Measurements from ENCODE around the gene UBA1.
A peak's percentile ranks its signal among the peaks of the same experiment; 100 is the strongest.

The UBA1 gene

DNA sequence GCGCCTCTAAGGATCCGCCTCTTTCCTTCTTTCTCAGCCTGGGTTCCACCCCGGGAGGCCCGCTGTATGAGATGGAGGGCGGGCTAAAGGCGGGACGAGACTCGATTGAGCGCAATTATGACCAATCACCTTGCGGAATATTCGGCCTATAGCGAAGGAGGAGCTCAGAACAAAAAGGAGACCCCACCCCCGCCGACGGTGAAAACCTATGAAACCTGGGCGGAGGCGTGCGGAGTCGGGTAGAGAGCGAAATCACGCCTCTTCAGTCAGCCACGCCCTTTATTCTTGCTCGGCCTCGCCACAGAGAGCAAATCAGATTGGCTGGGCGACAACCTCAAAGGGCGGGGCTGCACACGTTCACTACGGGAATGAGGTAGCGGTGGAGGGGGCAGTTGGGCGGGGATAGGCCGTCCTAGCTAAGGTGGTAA is 24.2 kb downstream of the UBA1 start:
- Histone ChIP-seq H3K4me3 (peak overlapping the region; percentile 78), H3K27ac (peak overlapping the region; percentile 93 to 94)
- peak; percentile 99 for DNase-seq (ENCODE audit: low spot score)
- TF ChIP-seq, protein P1, sequence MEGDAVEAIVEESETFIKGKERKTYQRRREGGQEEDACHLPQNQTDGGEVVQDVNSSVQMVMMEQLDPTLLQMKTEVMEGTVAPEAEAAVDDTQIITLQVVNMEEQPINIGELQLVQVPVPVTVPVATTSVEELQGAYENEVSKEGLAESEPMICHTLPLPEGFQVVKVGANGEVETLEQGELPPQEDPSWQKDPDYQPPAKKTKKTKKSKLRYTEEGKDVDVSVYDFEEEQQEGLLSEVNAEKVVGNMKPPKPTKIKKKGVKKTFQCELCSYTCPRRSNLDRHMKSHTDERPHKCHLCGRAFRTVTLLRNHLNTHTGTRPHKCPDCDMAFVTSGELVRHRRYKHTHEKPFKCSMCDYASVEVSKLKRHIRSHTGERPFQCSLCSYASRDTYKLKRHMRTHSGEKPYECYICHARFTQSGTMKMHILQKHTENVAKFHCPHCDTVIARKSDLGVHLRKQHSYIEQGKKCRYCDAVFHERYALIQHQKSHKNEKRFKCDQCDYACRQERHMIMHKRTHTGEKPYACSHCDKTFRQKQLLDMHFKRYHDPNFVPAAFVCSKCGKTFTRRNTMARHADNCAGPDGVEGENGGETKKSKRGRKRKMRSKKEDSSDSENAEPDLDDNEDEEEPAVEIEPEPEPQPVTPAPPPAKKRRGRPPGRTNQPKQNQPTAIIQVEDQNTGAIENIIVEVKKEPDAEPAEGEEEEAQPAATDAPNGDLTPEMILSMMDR (IDR thresholded peaks at IDR 0.05) = no peak

DNA sequence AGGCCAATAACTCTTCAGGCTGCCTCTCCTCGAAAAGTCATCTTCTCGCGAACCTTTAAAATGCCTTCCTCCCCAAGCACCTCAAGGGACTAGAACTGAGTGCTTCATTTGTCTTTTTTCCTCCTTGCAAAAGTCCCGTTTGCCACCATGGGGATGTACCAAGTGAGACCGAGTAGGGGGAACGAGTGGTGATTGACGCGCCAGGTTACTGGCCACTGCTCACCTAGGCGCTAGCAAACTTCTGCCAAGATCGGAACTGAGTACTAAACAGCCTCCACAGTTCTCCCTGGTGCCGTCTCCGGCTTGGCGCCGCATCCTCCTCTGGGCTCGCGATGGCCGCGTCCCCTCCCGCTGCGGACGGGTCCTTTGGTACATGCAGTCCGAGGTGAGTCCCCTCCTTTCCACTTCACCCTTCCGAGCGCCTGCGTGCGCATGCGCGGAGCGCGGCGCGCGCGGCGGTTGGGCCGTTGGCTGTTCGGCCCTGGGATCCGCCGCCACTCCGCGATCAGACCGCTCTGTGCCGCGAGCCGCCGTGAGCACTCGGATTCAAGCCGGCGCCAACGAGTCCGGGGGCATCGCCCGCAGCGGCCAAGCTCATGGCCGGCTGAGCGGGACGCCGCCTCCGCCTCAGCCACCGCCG is 24.8 kb downstream of the UBA1 start, which contains the start of gene CDK16:
TSS of gene CDK16 (plus strand) at position 402 of the 640 bp plus-strand sequence. CDS start 4,877 bp downstream, outside the sequence.
- H3K27ac ChIP-seq = peak within 1 kb of the TSS; percentile 93 to 94
- H3K4me3 ChIP-seq = peak within 1 kb of the TSS; percentile 78
- DNase-seq (ENCODE audit: low spot score) = peak; percentile 91
- TF ChIP-seq, protein P1 (IDR thresholded peaks at IDR 0.05) = no peak

DNA sequence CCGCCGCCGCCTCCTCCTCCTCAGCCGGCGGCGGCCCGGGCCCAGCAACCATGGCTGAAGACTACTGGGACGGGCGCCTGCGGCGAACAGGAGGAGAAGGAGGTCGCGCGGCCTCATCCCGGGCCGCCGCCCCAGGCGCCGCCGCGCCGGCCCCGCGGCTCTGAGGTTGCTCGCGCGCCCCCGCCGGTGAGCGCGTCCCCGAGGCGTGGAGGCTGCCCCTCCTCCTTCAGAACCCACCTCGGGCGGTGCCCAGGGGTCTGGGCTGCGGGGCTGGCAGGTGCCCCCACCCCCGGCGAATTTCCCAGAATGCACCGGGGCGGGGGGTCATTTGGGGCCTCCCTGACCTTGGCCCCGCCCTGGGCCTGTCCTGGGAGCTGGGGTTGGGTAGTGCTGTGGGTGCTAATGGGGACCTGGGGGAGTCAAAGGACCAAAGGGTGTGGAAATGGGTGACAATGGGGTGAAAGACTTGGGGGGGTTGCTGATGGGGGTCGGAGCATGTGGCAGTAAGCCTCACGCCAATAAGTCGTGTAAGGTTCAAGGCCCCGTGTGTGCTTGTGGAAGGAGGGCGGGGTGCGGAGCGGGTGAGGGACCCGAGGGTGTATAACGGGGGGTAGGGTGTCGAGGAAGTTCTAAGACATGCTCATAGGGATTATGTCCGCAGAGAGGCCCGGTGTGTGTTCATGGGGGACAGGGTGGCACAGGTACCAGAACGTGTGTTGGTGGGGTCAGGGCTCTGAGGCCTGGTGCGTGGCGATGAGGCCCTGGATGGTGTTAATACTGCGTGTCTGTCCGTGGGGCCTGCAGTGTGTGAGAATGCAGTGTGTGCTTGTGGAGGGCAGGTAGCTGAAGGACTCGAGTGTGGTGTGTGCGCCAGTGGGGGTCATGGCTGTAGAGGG is 25.5 kb downstream of the UBA1 start:
- peak overlapping the region; percentile 78 for H3K4me3 ChIP-seq
- DNase-seq (ENCODE audit: low spot score) = no peak
- H3K27ac ChIP-seq = peak overlapping the region; percentile 93 to 94
- TF ChIP-seq, protein P1 (IDR thresholded peaks at IDR 0.05) = no peak

DNA sequence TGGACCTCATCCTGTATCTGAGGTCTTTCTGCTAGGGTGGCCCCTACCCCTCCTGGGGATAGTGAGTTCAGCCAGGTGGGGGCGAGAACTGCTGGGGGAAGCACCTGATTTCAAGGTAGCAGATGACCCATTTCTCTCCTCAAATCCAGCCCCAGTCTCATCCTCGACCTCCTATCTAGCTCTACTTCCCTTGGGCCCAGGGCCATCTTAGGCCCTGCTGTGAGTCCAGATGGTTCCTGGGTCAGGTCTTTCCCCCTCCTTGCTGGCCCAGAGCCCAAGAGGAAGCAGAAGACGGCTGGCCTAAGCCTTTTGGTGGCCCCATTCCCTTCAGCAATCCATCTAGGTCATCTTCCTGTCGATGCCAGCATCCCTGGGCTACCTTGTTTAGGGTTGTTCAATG is 28.1 kb downstream of the UBA1 start:
- DNase-seq (ENCODE audit: low spot score) = no peak
- H3K4me3 ChIP-seq = no peak overlapping the region
- no peak overlapping the region for H3K27ac ChIP-seq
- TF ChIP-seq, protein P1 (IDR thresholded peaks at IDR 0.05) = no peak

DNA sequence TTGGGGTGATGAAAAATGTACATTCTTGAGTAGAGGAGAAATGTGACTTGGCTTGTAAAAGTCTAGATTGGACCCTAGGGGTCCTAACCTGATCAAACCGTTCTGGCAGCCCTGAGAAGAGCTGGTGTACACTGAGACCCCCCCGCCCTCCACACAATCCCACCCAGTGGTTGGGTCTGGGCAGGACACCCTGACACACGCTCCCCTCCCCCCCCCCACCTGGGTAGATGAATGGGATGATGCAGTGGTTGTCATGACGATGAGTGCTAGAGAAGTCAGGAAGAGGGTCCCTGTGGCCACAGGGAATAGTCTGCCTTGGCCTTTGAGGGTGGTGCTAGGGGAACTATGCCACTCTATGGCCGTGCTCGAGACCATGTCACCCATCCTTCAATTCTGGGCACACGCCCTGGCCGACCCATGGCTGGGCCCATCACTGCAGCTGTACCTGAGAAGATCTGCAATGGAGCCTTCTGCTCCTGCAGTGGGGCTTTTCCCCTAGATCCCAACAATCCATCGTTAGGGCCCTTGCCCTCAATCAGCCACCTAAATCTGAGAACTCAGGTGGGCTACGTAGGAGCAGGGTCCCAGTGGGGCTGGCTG is 29.2 kb downstream of the UBA1 start:
- TF ChIP-seq, protein P1 (IDR thresholded peaks at IDR 0.05) = no peak
- Histone ChIP-seq H3K27ac (no peak overlapping the region), H3K4me3 (no peak overlapping the region)
- DNase-seq (ENCODE audit: low spot score) = no peak

DNA sequence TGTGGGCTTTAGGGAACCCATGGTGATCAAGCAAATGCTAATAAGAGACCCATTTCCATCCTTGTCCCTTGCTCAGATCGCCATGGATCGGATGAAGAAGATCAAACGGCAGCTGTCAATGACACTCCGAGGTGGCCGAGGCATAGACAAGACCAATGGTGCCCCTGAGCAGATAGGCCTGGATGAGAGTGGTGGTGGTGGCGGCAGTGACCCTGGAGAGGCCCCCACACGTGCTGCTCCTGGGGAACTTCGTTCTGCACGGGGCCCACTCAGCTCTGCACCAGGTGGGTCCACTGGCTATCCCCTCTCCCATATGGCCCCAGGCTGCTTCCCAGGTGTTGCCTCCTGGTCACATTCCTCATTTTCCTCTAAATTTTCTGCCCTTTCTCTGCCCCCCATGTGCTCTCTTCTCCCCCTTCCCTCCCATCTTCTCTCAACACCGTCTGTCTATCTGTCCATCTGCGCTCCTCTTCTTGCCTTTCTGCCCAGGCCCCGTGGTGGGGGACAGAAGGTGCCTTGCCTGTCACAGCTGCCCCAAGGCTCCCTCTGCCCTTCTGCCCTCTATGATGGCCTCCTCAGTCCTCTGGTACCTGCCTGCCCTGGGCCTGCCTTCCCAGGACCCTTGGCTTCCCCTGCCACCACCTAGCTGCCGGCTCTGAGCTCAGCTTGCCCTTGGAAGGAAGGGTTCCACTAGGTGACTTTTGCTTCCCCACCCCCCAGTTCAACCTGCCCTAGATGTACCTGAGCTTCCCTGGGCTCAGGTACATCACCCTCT is 30.0 kb downstream of the UBA1 start:
- DNase-seq (ENCODE audit: low spot score) = no peak
- TF ChIP-seq, protein P1 (IDR thresholded peaks at IDR 0.05) = no peak
- no peak overlapping the region for H3K27ac ChIP-seq
- H3K4me3 ChIP-seq = no peak overlapping the region

All from coronary artery (tissue), 2 donors.